HG03558 (cell line): Measurements from ENCODE around the gene ITGAX.

ENCODE experiments used
- ATAC-seq: cut with Tn5 transposase; IDR thresholded peaks from one replicate; pipeline ENCODE4 v1.9.1; 2021; ENCODE audit warnings: moderate number of reproducible peaks; ENCODE audit not compliant: unreplicated experiment; ENCODE audit errors: extremely low read depth

Gene ITGAX

GRCh38 chr16:31371619-31372484 lies 16.9 kb downstream of the ITGAX start:
- ATAC-seq: no peak

GRCh38 chr16:31373235-31373634 lies 18.3 kb downstream of the ITGAX start:
- ATAC-seq: no peak

- no peak for ATAC-seq
These were observed 20.3 kb downstream of the ITGAX start for GRCh38 chr16:31375231-31375630.

- no peak for ATAC-seq
These were observed 21.7 kb downstream of the ITGAX start for GRCh38 chr16:31376705-31377104.

- ATAC-seq: no peak
These were observed 22.4 kb downstream of the ITGAX start for GRCh38 chr16:31377210-31377903.

- ATAC-seq: no peak
These were observed 25.2 kb downstream of the ITGAX start for GRCh38 chr16:31380201-31380600.

- no peak for ATAC-seq
These were observed 27.6 kb downstream of the ITGAX start for GRCh38 chr16:31382485-31383161.

- ATAC-seq: no peak
These were observed 30.7 kb downstream of the ITGAX start for GRCh38 chr16:31385680-31386079.

- no peak for ATAC-seq
These were observed 31.4 kb downstream of the ITGAX start for GRCh38 chr16:31386157-31386984.

- no peak for ATAC-seq
These were observed 33.6 kb downstream of the ITGAX start for GRCh38 chr16:31388535-31388934.

GRCh38 chr16:31390504-31391041 lies 35.6 kb downstream of the ITGAX start:
- ATAC-seq: no peak

- ATAC-seq: no peak
These were observed 38.1 kb downstream of the ITGAX start, which contains the start of gene ITGAD for GRCh38 chr16:31393056-31393455. TSS of gene ITGAD (plus strand) at chr16:31393335. CDS start at chr16:31393361, 26 bp downstream.

- ATAC-seq: no peak
These were observed 40.7 kb downstream of the ITGAX start for GRCh38 chr16:31395647-31396046.

GRCh38 chr16:31397096-31397660 lies 42.2 kb downstream of the ITGAX start:
- ATAC-seq: no peak

- no peak for ATAC-seq
These were observed 42.7 kb downstream of the ITGAX start for GRCh38 chr16:31397701-31398100.

- no peak for ATAC-seq
These were observed 45.2 kb downstream of the ITGAX start for GRCh38 chr16:31400191-31400590.

GRCh38 chr16:31401436-31401835 lies 46.5 kb downstream of the ITGAX start:
- no peak for ATAC-seq

GRCh38 chr16:31402687-31403086 lies 47.7 kb downstream of the ITGAX start:
- no peak for ATAC-seq

GRCh38 chr16:31403590-31404352 lies 48.8 kb downstream of the ITGAX start:
- ATAC-seq: no peak
